CD14-positive monocyte (primary cell): ENCODE data around the gene CDC42BPG. TPM values are rescaled to one million over a fixed set of nuclear protein-coding genes. Genes with fewer than 3 reads are reported as not detected.
A peak's percentile ranks its signal among the peaks of the same experiment; 100 is the strongest.

Experiments used
- DNase-seq, 3 donors: peaks; one replicate each; pipeline ENCODE4 v3.0.0-alpha.2; 2011 to 2022
- H2AFZ ChIP-seq: 2 replicates; pipeline ENCODE4 v1.6.0; 2012; ENCODE audit warnings: mild to moderate bottlenecking, low read depth, low read length, inconsistent platforms; ENCODE audit not compliant: insufficient read depth, poor library complexity, severe bottlenecking
- H3K27ac ChIP-seq, 2 donors: 1 replicate in 1 of 2; 2 replicates in 1 of 2; pipeline ENCODE4 v1.5.1; 2012 to 2013; ENCODE audit warnings: low read length in 2 of 2, control low read depth in 1 of 2, inconsistent platforms in 1 of 2, low read depth in 1 of 2, mild to moderate bottlenecking in 1 of 2
- H3K27me3 ChIP-seq, 2 donors: one replicate each; pipeline versions ENCODE4 v1.6.0 to v1.6.1; 2011 to 2013; ENCODE audit warnings: low read length in 2 of 2; ENCODE audit not compliant: control insufficient read depth in 2 of 2, insufficient read depth in 2 of 2
- H3K36me3 ChIP-seq, 2 donors: replicated peaks in 1 of 2; 1 replicate in 1 of 2; 2 replicates in 1 of 2; pipeline versions ENCODE4 v1.5.1 to v1.6.1; 2012 to 2013; ENCODE audit warnings: low read length in 2 of 2, control low read depth in 1 of 2, inconsistent platforms in 1 of 2, mild to moderate bottlenecking in 1 of 2; ENCODE audit not compliant: insufficient read depth in 2 of 2, control insufficient read depth in 1 of 2
- H3K4me1 ChIP-seq, 2 donors: 1 replicate in 1 of 2; 2 replicates in 1 of 2; pipeline versions ENCODE4 v1.5.1 to v1.6.1; 2012 to 2013; ENCODE audit warnings: low read length in 2 of 2, control low read depth in 1 of 2, inconsistent platforms in 1 of 2, mild to moderate bottlenecking in 1 of 2, moderate library complexity in 1 of 2; ENCODE audit not compliant: insufficient read depth in 2 of 2, control insufficient read depth in 1 of 2
- H3K4me2 ChIP-seq: replicated peaks from 2 replicates; pipeline ENCODE3; 2012; ENCODE audit warnings: low read length, moderate library complexity, mild to moderate bottlenecking; ENCODE audit not compliant: poor library complexity, severe bottlenecking; ENCODE audit errors: extremely low read depth
- H3K4me3 ChIP-seq, 3 experiments: fragments of 200-600 bp in 1 of 3; sonication (generic) in 1 of 3; replicated peaks in 1 of 3; 1 replicate in 2 of 3; 2 replicates in 1 of 3; pipeline ENCODE4 v1.5.1; 2011 to 2013; ENCODE audit warnings: low read length in 3 of 3, mild to moderate bottlenecking in 3 of 3, control low read depth in 2 of 3, low read depth in 2 of 3, inconsistent platforms in 1 of 3, moderate library complexity in 1 of 3
- H3K79me2 ChIP-seq: 2 replicates; pipeline ENCODE4 v1.6.0; 2012; ENCODE audit warnings: mild to moderate bottlenecking, control low read depth, inconsistent platforms, low read length, moderate library complexity; ENCODE audit not compliant: insufficient read depth
- H3K9ac ChIP-seq: 2 replicates; pipeline ENCODE4 v1.6.0; 2017; ENCODE audit warnings: low read length, mild to moderate bottlenecking; ENCODE audit not compliant: insufficient read depth, poor library complexity, severe bottlenecking
- H3K9me3 ChIP-seq, 2 donors: replicated peaks in 1 of 2; 1 replicate in 1 of 2; 2 replicates in 1 of 2; pipeline versions ENCODE4 v1.5.1 to v1.6.1; 2012 to 2013; ENCODE audit warnings: low read length in 2 of 2, control low read depth in 1 of 2; ENCODE audit not compliant: control insufficient read depth in 1 of 2, insufficient read depth in 1 of 2
- H4K20me1 ChIP-seq: 2 replicates; pipeline ENCODE4 v1.6.0; 2012; ENCODE audit warnings: mild to moderate bottlenecking, low read length, control low read depth, moderate library complexity; ENCODE audit not compliant: insufficient read depth
- H3K27ac Mint-ChIP-seq, 7 donors: one replicate each; pipeline ENCODE4 v1.8.0; 2020; ENCODE audit warnings: mild to moderate bottlenecking in 7 of 7, mixed read lengths in 7 of 7, moderate library complexity in 6 of 7, inconsistent platforms in 2 of 7
- H3K27me3 Mint-ChIP-seq, 3 donors: one replicate each; pipeline ENCODE4 v1.8.0; 2021 to 2022; ENCODE audit warnings: low read depth in 3 of 3, mild to moderate bottlenecking in 3 of 3, mixed read lengths in 3 of 3, moderate library complexity in 3 of 3, inconsistent platforms in 1 of 3
- H3K36me3 Mint-ChIP-seq, 2 donors: one replicate each; pipeline ENCODE4 v1.8.0; 2020; ENCODE audit warnings: mixed read lengths in 2 of 2, inconsistent platforms in 1 of 2, mild to moderate bottlenecking in 1 of 2
- H3K4me1 Mint-ChIP-seq: one replicate; pipeline ENCODE4 v1.8.0; 2020; ENCODE audit warnings: mild to moderate bottlenecking, mixed read lengths
- H3K4me3 Mint-ChIP-seq, 2 donors: one replicate each; pipeline ENCODE4 v1.8.0; 2020; ENCODE audit warnings: mild to moderate bottlenecking in 2 of 2, mixed read lengths in 2 of 2, moderate library complexity in 1 of 2
- H3K9me3 Mint-ChIP-seq, 7 donors: one replicate each; pipeline ENCODE4 v1.8.0; 2020 to 2022; ENCODE audit warnings: mixed read lengths in 7 of 7, mild to moderate bottlenecking in 6 of 7, moderate library complexity in 6 of 7, inconsistent platforms in 2 of 7
- WGBS: methylation state at CpG from one replicate; pipeline ENCODE4 v1.1.5; 2013; ENCODE audit warnings: missing lambda C conversion rate; ENCODE audit not compliant: insufficient coverage; 5-methylcytosine and 5-hydroxymethylcytosine counted together
- intact Hi-C, 2 donors: fragments of 100-400 bp; cut with micrococcal nuclease; formaldehyde crosslinking; loops; one replicate each; pipeline versions ENCODE4 v1.15.0 to v1.15.1; 2023
- polyA plus RNA-seq, 3 donors: library from polyadenylated mRNA; depleted of rRNA in 1 of 3; unstranded in 2 of 3; stranded (reverse) in 1 of 3; fragments of 300-500 nt in 2 of 3; fragments of >200 nt in 1 of 3; fragmentation: Illumina TruSeq in 2 of 3; gene quantifications; 1 replicate in 2 of 3; 2 replicates in 1 of 3; pipeline ENCODE4 v1.2.3, GENCODE V29; 2012 to 2021
- TF ChIP-seq, protein P1 (sequence below): fragments of 200-600 bp; IDR thresholded peaks from one replicate; pipeline ENCODE4 v1.8.0; 2022; ENCODE audit warnings: antibody characterized with exemption, mild to moderate bottlenecking

CDC42BPG gene
- polyA plus RNA-seq, 3 donors, result 0.23 TPM; not detected in 2

DNA sequence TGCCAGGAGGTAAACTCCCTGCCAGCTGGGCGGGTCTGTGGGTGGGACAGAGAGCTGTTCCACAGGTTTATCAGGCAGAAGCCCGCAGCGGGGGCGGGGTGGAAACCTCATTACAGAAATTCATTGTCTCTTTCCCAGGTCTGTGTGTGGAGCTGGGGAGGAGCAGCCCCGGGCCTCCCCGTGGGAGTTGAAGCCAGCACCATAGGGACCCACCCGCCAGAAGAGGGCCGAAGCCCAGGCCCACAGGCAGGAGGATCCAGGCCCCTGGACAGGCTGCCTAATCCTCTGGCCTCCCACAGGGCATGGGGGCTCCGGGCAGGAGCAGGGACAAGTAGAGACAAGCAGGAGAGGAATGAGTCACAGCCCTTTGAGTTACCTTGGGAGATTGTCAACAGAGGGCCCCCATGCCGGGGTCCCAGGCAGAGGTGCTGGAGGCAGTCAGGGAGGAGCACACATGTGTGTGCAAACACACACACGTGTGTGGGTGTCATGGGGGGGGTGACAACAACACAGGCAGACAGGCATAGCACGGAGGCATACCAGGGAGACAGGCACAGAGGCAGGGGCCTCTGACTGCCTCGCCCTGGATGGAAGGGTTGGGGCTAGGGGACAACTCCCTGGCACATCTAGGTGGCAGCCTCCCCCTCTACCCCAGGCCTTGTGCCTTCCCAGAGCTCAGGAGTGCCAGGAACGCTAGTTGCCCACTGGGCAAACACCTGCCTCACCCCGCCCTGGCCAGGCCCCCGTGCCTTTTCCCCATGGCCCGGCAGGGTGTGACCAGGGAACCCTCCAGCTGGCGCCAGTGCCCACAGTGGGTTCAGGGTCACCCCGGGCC lies 1.4 kb downstream of the CDC42BPG start:
- Mint-ChIP-seq H3K27me3 (peaks cover 3 to 16% (median 15%) of the 10 kb centered on the region in 3 donors), H3K36me3 (peaks cover 0 to 2% of the 10 kb centered on the region in 2 donors), H3K9me3 (peaks cover 0 to 2% (median 0%) of the 10 kb centered on the region in 7 donors), H3K4me3 (no peak overlapping the region), H3K27ac (peak overlapping the region in 1 of 7 donors; percentile 23), H3K4me1 (peaks cover 22% of the 10 kb centered on the region)
- no peak for DNase-seq
- Histone ChIP-seq H4K20me1 (no peaks in the 10 kb centered on the region), H2AFZ (no peak overlapping the region), H3K4me3 (no peak overlapping the region), H3K36me3 (no peaks in the 10 kb centered on the region), H3K27ac (no peak overlapping the region), H3K9me3 (no peaks in the 10 kb centered on the region), H3K9ac (no peak overlapping the region), H3K79me2 (no peaks in the 10 kb centered on the region), H3K27me3 (peaks cover 0 to 10% of the 10 kb centered on the region in 2 donors), H3K4me1 (peaks cover 16 to 29% of the 10 kb centered on the region in 2 donors), H3K4me2 (no peak overlapping the region)
- WGBS, result 90% methylated on average over 14 of the region's 19 CpGs
- TF ChIP-seq, protein P1, sequence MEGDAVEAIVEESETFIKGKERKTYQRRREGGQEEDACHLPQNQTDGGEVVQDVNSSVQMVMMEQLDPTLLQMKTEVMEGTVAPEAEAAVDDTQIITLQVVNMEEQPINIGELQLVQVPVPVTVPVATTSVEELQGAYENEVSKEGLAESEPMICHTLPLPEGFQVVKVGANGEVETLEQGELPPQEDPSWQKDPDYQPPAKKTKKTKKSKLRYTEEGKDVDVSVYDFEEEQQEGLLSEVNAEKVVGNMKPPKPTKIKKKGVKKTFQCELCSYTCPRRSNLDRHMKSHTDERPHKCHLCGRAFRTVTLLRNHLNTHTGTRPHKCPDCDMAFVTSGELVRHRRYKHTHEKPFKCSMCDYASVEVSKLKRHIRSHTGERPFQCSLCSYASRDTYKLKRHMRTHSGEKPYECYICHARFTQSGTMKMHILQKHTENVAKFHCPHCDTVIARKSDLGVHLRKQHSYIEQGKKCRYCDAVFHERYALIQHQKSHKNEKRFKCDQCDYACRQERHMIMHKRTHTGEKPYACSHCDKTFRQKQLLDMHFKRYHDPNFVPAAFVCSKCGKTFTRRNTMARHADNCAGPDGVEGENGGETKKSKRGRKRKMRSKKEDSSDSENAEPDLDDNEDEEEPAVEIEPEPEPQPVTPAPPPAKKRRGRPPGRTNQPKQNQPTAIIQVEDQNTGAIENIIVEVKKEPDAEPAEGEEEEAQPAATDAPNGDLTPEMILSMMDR, result no peak
- intact Hi-C loops, result loop anchor here in 1 of 2 donors (10.0 kb wide), 2 partner anchors 58 to 172 kb away; partner anchors contain the start of gene ARL2

DNA sequence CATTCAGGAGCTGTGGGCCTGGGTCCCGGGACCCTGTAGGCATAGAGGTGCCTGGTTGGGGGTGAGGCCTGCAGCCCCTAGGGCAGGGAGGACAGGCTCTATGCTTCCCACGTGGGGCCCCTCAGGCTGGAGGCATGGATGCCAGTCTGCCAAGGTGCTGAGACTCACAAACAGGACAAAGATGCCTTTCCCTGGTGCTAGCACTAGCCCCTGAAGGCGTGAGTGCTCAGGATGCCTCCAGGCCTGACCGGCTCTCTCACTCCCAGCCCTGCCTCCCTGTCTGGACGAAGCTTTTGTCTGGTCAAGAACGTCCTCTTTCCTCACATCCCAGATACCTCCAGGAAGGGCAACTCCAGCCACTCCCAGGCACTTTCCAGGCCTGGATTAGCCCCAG lies 2.1 kb downstream of the CDC42BPG start:
- no peak overlapping the region for H3K9ac ChIP-seq
- TF ChIP-seq, protein P1, result no peak
- H3K79me2 ChIP-seq, result no peaks in the 10 kb centered on the region
- no peak overlapping the region for H3K27ac ChIP-seq
- no peaks in the 10 kb centered on the region for H3K9me3 ChIP-seq
- peak overlapping the region in 1 of 7 donors; percentile 16 for H3K27ac Mint-ChIP-seq
- H2AFZ ChIP-seq, result no peak overlapping the region
- intact Hi-C loops, result loop anchor here in 1 of 2 donors (10.0 kb wide), 2 partner anchors 58 to 172 kb away; partner anchors contain the start of gene ARL2
- H3K4me1 ChIP-seq, result peaks cover 13 to 22% of the 10 kb centered on the region in 2 donors
- H3K4me3 ChIP-seq, result no peak overlapping the region
- H3K4me2 ChIP-seq, result no peak overlapping the region
- H3K4me3 Mint-ChIP-seq, result no peak overlapping the region
- H3K36me3 Mint-ChIP-seq, result peaks cover 0 to 2% of the 10 kb centered on the region in 2 donors
- H3K36me3 ChIP-seq, result no peaks in the 10 kb centered on the region
- no peaks in the 10 kb centered on the region for H4K20me1 ChIP-seq
- DNase-seq, result no peak
- H3K9me3 Mint-ChIP-seq, result peaks cover 0 to 2% (median 0%) of the 10 kb centered on the region in 7 donors
- H3K4me1 Mint-ChIP-seq, result peaks cover 17% of the 10 kb centered on the region
- peaks cover 3 to 16% (median 15%) of the 10 kb centered on the region in 3 donors for H3K27me3 Mint-ChIP-seq
- peaks cover 0 to 10% of the 10 kb centered on the region in 2 donors for H3K27me3 ChIP-seq
- WGBS, result 100% methylated on average over 3 of the region's 6 CpGs
